ENCODE measurements around the gene SLC11A2.

SLC11A2 gene

GRCh38 chr12:51028813-51029150, 2.6 kb upstream of the SLC11A2 start:
- in situ Hi-C loops (cut with HindIII; ENCODE audit: low sequenced_read_pairs) = no loop called here
- no peak for DNase-seq (ENCODE audit: low read depth, low spot score)
- no peak for TF ChIP-seq CTCF (IDR thresholded peaks at IDR 0.05; ENCODE audit: low read depth, low read length)
- H3K4me3 ChIP-seq (ENCODE audit: low read depth, low read length) = no peak overlapping the region

GRCh38 chr12:51028126-51028812, 2.1 kb upstream of the SLC11A2 start:
- in situ Hi-C loops (cut with HindIII; ENCODE audit: low sequenced_read_pairs) = no loop called here
- DNase-seq (ENCODE audit: low read depth, low spot score) = peak; percentile 43
- TF ChIP-seq CTCF (IDR thresholded peaks at IDR 0.05; ENCODE audit: low read depth, low read length) = peak; percentile 29
- no peak overlapping the region for H3K4me3 ChIP-seq (ENCODE audit: low read depth, low read length)

DNA sequence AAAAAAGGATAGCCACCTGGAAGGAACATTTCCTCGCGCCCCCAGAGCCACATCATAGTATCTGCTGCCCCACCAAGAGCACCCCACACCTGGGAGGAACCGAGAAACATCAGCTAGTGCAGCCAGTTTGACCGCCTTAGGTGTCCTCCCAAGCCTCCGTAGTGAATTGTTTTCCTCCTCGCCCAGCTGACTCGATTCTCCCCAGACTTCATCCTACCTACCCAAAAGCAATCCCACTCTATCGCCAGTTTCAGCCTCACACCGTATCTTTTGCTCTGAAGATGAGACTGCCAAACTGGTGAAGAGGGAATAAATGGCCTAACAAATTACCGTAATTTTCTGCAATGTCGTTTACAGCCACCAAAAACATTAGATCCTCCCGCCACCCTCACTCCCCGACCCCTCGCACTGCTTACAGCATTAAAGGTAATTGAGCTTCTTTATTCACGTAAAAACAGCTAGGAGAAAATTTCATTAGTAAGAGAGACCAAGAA, 1.2 kb upstream of the SLC11A2 start:
- DNase-seq (ENCODE audit: low read depth, low spot score) = no peak
- no peak overlapping the region for H3K4me3 ChIP-seq (ENCODE audit: low read depth, low read length)
- in situ Hi-C loops (cut with HindIII; ENCODE audit: low sequenced_read_pairs) = no loop called here
- TF ChIP-seq CTCF (IDR thresholded peaks at IDR 0.05; ENCODE audit: low read depth, low read length) = no peak

DNA sequence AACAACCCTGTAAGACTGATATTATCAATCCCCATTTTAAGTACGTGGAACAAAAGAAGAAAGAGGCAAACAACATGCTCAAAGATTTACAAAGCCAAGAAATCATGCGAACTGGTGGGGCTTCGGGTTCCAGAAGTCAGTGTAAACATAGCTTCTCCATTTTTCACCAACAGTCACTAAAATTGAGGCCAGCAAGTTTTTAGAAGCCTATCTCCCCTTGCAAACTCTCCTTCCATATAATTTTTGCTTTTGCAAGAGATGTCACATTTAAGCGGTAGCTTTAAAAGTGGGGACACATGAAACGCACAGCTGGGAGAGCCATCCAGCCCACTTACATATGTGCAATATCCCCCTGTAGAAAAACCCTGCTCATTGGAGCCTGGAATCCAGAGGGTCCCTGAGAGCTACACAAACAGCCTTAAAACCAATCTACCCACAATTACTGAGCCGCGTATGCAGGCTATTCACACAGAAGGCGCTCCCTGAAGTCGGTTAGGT, 797 bp downstream of the SLC11A2 start:
- DNase-seq (ENCODE audit: low read depth, low spot score) = peak; percentile 41
- no peak for TF ChIP-seq CTCF (IDR thresholded peaks at IDR 0.05; ENCODE audit: low read depth, low read length)
- H3K4me3 ChIP-seq (ENCODE audit: low read depth, low read length) = peak overlapping the region; percentile 79
- in situ Hi-C loops (cut with HindIII; ENCODE audit: low sequenced_read_pairs) = no loop called here

DNA sequence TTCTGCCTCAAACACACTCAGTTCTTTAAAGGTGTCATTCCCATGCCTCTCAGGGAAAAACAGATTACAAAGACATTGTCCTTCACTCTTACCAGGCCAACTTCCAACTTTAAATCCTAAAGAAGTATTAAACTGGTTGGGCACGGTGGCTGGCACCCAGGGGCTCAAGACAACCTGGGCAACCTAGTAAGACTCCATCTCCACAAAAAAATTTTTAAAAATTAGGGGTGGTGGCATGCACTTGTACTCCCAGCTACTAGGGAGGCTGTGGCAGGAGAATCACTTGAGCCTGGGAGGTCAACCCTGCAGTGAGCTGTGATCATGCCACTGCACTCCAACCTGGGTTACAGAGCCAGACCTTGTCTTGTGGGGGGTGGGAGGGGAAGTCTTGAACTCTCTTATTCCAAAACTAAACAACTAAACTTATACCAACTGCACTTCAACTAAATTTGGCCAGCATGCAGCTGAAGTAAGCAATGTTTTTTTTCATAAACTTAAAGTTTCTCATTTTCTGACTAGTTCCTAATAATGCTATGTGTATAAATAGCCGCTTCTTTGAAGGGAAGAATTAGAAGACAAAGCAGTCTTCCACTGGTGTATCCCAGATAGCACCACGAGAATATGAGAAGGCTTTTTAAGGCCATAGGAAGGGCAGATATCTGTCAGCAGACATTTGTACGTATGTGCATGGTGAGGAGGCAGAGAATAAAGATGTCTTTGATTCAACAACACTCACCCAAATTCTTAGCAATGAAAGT, 2.4 kb downstream of the SLC11A2 start:
- no peak for TF ChIP-seq CTCF (IDR thresholded peaks at IDR 0.05; ENCODE audit: low read depth, low read length)
- in situ Hi-C loops (cut with HindIII; ENCODE audit: low sequenced_read_pairs) = no loop called here

DNA sequence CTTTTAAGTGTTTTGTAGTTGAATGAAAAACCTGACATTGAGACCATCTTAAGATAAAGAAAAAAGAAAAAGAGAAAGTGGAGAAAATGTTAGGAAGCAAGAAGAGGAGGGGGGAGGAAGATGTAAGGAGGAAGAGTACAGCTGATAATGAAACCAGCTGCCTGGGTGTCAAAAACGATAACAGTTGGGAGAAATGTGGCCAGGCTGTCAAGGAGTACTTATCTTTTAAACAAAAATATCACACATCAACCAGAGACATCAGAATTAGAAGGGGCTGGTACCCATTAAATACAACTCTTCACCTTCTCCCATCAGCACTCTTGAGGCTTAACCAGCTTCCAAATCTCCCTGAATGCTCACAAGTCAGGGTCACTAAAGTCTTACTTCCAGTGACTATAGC, 4.5 kb downstream of the SLC11A2 start:
- DNase-seq (ENCODE audit: low read depth, low spot score) = no peak
- H3K4me3 ChIP-seq (ENCODE audit: low read depth, low read length) = no peak overlapping the region
- in situ Hi-C loops (cut with HindIII; ENCODE audit: low sequenced_read_pairs) = no loop called here
- no peak for TF ChIP-seq CTCF (IDR thresholded peaks at IDR 0.05; ENCODE audit: low read depth, low read length)

More for the DNA sequence above, 2.4 kb downstream of the SLC11A2 start:
- DNase-seq (ENCODE audit: low read depth, low spot score) = no peak
- peak overlapping the region; percentile 79 for H3K4me3 ChIP-seq (ENCODE audit: low read depth, low read length)
